Choroid plexus epithelial cell (primary cell): ENCODE data around the gene FHOD3.

Experiments used
- DNase-seq: peaks from one replicate; pipeline ENCODE4 v3.0.0-alpha.2; 2010; ENCODE audit warnings: low read depth
- H3K4me3 ChIP-seq: 2 replicates; pipeline ENCODE4 v1.5.1; 2011; ENCODE audit warnings: low read depth, mild to moderate bottlenecking, control low read depth, low read length, moderate library complexity
- CTCF ChIP-seq: conservative IDR thresholded peaks from 2 replicates; pipeline ENCODE4 v1.5.1; 2011; ENCODE audit warnings: low read depth, mild to moderate bottlenecking, control low read depth, inconsistent platforms, low read length, moderate library complexity

Gene FHOD3

GRCh38 chr18:36589857-36590543 is 292.5 kb downstream of the FHOD3 start:
- H3K4me3 ChIP-seq: no peak overlapping the region
- no peak for TF ChIP-seq CTCF
- DNase-seq: no peak

GRCh38 chr18:36590621-36591580 is 293.4 kb downstream of the FHOD3 start:
- no peak for DNase-seq
- H3K4me3 ChIP-seq: no peak overlapping the region
- no peak for TF ChIP-seq CTCF

GRCh38 chr18:36592282-36592681 is 294.8 kb downstream of the FHOD3 start:
- no peak overlapping the region for H3K4me3 ChIP-seq
- DNase-seq: no peak
- no peak for TF ChIP-seq CTCF

GRCh38 chr18:36593001-36593400 is 295.5 kb downstream of the FHOD3 start:
- no peak for TF ChIP-seq CTCF
- no peak for DNase-seq
- no peak overlapping the region for H3K4me3 ChIP-seq

- no peak for DNase-seq
- TF ChIP-seq CTCF: no peak
- H3K4me3 ChIP-seq: no peak overlapping the region
Observed at GRCh38 chr18:36593641-36594040, 296.1 kb downstream of the FHOD3 start.

GRCh38 chr18:36594621-36595020 is 297.1 kb downstream of the FHOD3 start:
- DNase-seq: no peak
- H3K4me3 ChIP-seq: no peak overlapping the region
- TF ChIP-seq CTCF: no peak
